HepG2 (cell line): ENCODE results near the gene POU6F2. TPM values are rescaled to one million over a fixed set of nuclear protein-coding genes. Genes with fewer than 3 reads are reported as not detected.

Experiments
- ATAC-seq: fragments of 200-7000 bp; cut with Tn5 transposase; 3 replicates; pipeline ENCODE4 v1.9.1; 2020; ENCODE audit warnings: mild to moderate bottlenecking, moderate library complexity
- BruUV-seq: library from RNA; stranded (reverse); fragments of 400-500 nt; replicated peaks from 2 replicates; lab custom pipeline; 2021; lab: Mats Ljungman, UMichigan
- CTCF ChIA-PET: fragments of 300-600 bp; formaldehyde crosslinking; extraction: SDS; loops from one replicate; lab custom pipeline; 2021; ENCODE audit warnings: low total read pairs, inconsistent platforms, low intra/inter-chr PET ratio; lab: Yijun Ruan, JAX
- POLR2A ChIA-PET: fragments of 350-600 bp; sonication (Branson Sonifier 250); formaldehyde crosslinking; loops from one replicate; lab custom pipeline; 2020; ENCODE audit warnings: antibody characterized with exemption, inconsistent platforms; lab: Yijun Ruan, JAX
- DNase-seq: peaks from one replicate; pipeline ENCODE4 v3.0.0-alpha.2; 2015; ENCODE audit warnings: low spot score
- FAIRE-seq: peaks from 3 replicates; lab custom pipeline; 2011; peaks lifted over from hg19 to GRCh38; lab: Jason Lieb, UNC
- H2AFZ ChIP-seq: one replicate; pipeline ENCODE4 v1.6.1; 2011; ENCODE audit warnings: low read length, inconsistent platforms
- H3K27ac ChIP-seq: fragments of 300-600 bp; 3 replicates; pipeline ENCODE4 v1.8.0; 2011; ENCODE audit warnings: mixed run types, mild to moderate bottlenecking, mixed read lengths, low read length, inconsistent platforms; ENCODE audit not compliant: insufficient read depth; ENCODE audit errors: extremely low read length
- H3K27me3 ChIP-seq, 2 experiments: fragments of 200-600 bp in 1 of 2; 2 replicates in 1 of 2; 3 replicates in 1 of 2; pipeline versions ENCODE4 v1.6.0 to v1.8.0; 2011; ENCODE audit warnings: low read length in 2 of 2, mild to moderate bottlenecking in 2 of 2, moderate library complexity in 2 of 2, inconsistent platforms in 1 of 2; ENCODE audit not compliant: insufficient read depth in 2 of 2, control insufficient read depth in 1 of 2
- H3K36me3 ChIP-seq, 2 experiments: fragments of 200-600 bp in 1 of 2; replicated peaks in 1 of 2; 2 replicates in 1 of 2; 3 replicates in 1 of 2; pipeline versions ENCODE4 v1.5.1 to v1.8.0; 2011; ENCODE audit warnings: low read length in 2 of 2, inconsistent platforms in 1 of 2; ENCODE audit not compliant: insufficient read depth in 2 of 2, control insufficient read depth in 1 of 2
- H3K4me1 ChIP-seq: 2 replicates; pipeline ENCODE4 v1.5.1; 2012; ENCODE audit warnings: low read length, inconsistent platforms; ENCODE audit not compliant: insufficient read depth
- H3K4me2 ChIP-seq: 2 replicates; pipeline ENCODE4 v1.6.0; 2011; ENCODE audit warnings: low read depth, low read length, inconsistent platforms
- H3K4me3 ChIP-seq, 3 experiments: fragments of 200-600 bp in 1 of 3; sonication (generic), shearing (Covaris generic) in 1 of 3; replicated peaks in 1 of 3; 2 replicates each; pipeline ENCODE4 v1.5.1; 2011 to 2016; ENCODE audit warnings: low read length in 3 of 3, inconsistent platforms in 2 of 3, low read depth in 2 of 3, mild to moderate bottlenecking in 2 of 3, control low read depth in 1 of 3, mixed read lengths in 1 of 3; ENCODE audit not compliant: insufficient read depth in 1 of 3
- H3K79me2 ChIP-seq: one replicate; pipeline ENCODE4 v1.6.1; 2011; ENCODE audit warnings: low read length, inconsistent platforms; ENCODE audit not compliant: insufficient read depth
- H3K9ac ChIP-seq: 2 replicates; pipeline ENCODE4 v1.6.0; 2011; ENCODE audit warnings: mild to moderate bottlenecking, low read depth, low read length, inconsistent platforms; ENCODE audit not compliant: insufficient read depth
- H3K9me3 ChIP-seq: 2 replicates; pipeline ENCODE4 v1.5.1; 2012; ENCODE audit warnings: mild to moderate bottlenecking, low read length
- H4K20me1 ChIP-seq: 2 replicates; pipeline ENCODE4 v1.6.0; 2011; ENCODE audit warnings: inconsistent platforms, mild to moderate bottlenecking, low read length, moderate library complexity; ENCODE audit not compliant: insufficient read depth
- CBX5 ChIP-seq: sonication (generic); formaldehyde crosslinking; IDR thresholded peaks from 2 replicates; pipeline ENCODE4 v1.4.0; 2020; ENCODE audit warnings: missing genetic modification reagents, borderline replicate concordance
- MAFK ChIP-seq, 2 experiments: IDR thresholded peaks in 1 of 2; conservative IDR thresholded peaks in 1 of 2; 2 replicates each; pipeline ENCODE4 v1.6.1; 2011; ENCODE audit warnings: improper control_type of control experiment in 2 of 2, low read length in 2 of 2
- ZNF136 ChIP-seq: sonication (generic); formaldehyde crosslinking; IDR thresholded peaks from 2 replicates; pipeline ENCODE4 v1.8.1; 2022; ENCODE audit warnings: low read depth, mild to moderate bottlenecking, moderate library complexity, missing genetic modification reagents
- ZNF780A ChIP-seq: sonication (generic); formaldehyde crosslinking; IDR thresholded peaks from 2 replicates; pipeline ENCODE4 v1.8.0; 2022; ENCODE audit warnings: mild to moderate bottlenecking, missing genetic modification reagents, moderate library complexity
- WGBS: methylation state at CpG from one replicate; pipeline ENCODE4 v1.1.6; 2017; ENCODE audit warnings: low lambda C conversion rate; 5-methylcytosine and 5-hydroxymethylcytosine counted together
- in situ Hi-C: cut with HindIII; loops from 2 replicates; pipeline ENCODE4 v1.10.0; 2017; ENCODE audit warnings: low pct_unique_long_range_greater_than_20kb; ENCODE audit not compliant: extremely low pct_ligation_motif_present
- intact Hi-C: fragments of 100-400 bp; cut with micrococcal nuclease; formaldehyde crosslinking; loops from one replicate; pipeline ENCODE4 v1.10.0; 2022; ENCODE audit not compliant: unreplicated experiment
- polyA plus RNA-seq, 8 experiments: library from polyadenylated mRNA; depleted of rRNA in 3 of 8; stranded (reverse) in 7 of 8; unstranded in 1 of 8; fragments of >200 nt; fragmentation: Illumina TruSeq in 4 of 8; extraction: Trizol in 4 of 8; gene quantifications; 2 replicates each; pipeline versions ENCODE4 v1.2.1 to v1.2.3, GENCODE V29; 2011 to 2016; ENCODE audit warnings: low read depth in 4 of 8, missing spikeins in 1 of 8, mixed read lengths in 1 of 8; ENCODE audit not compliant: insufficient read depth in 1 of 8
- total RNA-seq, 5 experiments: library from RNA; depleted of rRNA; stranded (reverse); fragments of >200 nt; fragmentation: Illumina TruSeq; extraction: Trizol; gene quantifications; 2 replicates each; pipeline ENCODE4 v1.2.3, GENCODE V29; 2016; ENCODE audit warnings: low read depth in 1 of 5
- TF ChIP-seq, protein P1 (sequence below): sonication (generic); formaldehyde crosslinking; IDR thresholded peaks from 2 replicates; pipeline ENCODE4 v1.4.0; 2020; ENCODE audit warnings: missing genetic modification reagents

POU6F2 gene
- total and polyA plus RNA-seq, 2 of the 13 experiments (the other 11 are each of a cell fraction or from before 2014, with no cell fraction given), result not detected

DNA sequence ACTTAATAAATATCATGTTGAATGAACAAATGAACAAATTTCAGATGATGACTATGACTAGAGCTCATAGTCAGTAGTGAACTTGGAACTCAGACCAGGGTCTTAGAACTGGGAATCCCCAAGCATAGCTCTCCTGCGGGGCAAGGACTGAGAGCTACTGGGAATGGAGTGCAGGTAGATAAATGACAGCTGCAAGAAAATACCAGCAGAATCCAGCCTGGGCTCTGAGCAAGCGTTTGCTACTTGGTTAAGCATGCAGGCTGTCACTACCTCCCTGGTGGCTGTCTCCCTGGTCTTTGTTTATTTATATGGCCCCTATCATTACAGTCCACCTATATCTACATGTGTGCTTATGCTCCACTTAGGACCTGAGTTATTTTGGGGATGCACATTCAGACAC lies 208.4 kb downstream of the POU6F2 start:
- H3K9ac ChIP-seq, result no peak overlapping the region
- H3K36me3 ChIP-seq, result no peaks in the 10 kb centered on the region
- no peak overlapping the region for H2AFZ ChIP-seq
- H3K4me2 ChIP-seq, result no peak overlapping the region
- H4K20me1 ChIP-seq, result no peaks in the 10 kb centered on the region
- 0% methylated on average over 2 of the region's 2 CpGs for WGBS
- no peak overlapping the region for H3K4me3 ChIP-seq
- H3K79me2 ChIP-seq, result no peaks in the 10 kb centered on the region
- ATAC-seq (no peak), DNase-seq (no peak), FAIRE-seq (no peak)
- POLR2A ChIA-PET, result no interaction called here
- in situ Hi-C loops, result no loop called here
- no peak overlapping the region for H3K27ac ChIP-seq
- CTCF ChIA-PET, result no interaction called here
- no peaks in the 10 kb centered on the region for H3K4me1 ChIP-seq
- intact Hi-C loops, result no loop called here
- TF ChIP-seq CBX5 (CRISPR knock-in tag) (no peak), ZNF780A (CRISPR knock-in tag) (no peak)
- TF ChIP-seq, protein P1, sequence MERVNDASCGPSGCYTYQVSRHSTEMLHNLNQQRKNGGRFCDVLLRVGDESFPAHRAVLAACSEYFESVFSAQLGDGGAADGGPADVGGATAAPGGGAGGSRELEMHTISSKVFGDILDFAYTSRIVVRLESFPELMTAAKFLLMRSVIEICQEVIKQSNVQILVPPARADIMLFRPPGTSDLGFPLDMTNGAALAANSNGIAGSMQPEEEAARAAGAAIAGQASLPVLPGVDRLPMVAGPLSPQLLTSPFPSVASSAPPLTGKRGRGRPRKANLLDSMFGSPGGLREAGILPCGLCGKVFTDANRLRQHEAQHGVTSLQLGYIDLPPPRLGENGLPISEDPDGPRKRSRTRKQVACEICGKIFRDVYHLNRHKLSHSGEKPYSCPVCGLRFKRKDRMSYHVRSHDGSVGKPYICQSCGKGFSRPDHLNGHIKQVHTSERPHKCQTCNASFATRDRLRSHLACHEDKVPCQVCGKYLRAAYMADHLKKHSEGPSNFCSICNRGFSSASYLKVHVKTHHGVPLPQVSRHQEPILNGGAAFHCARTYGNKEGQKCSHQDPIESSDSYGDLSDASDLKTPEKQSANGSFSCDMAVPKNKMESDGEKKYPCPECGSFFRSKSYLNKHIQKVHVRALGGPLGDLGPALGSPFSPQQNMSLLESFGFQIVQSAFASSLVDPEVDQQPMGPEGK (CRISPR knock-in tag), result no peak
- H3K27me3 ChIP-seq, result peaks cover 1 to 8% of the 10 kb centered on the region in 2 experiments; a peak in 1 of 5 replicates
- no TSS peak for BruUV-seq
- no peaks in the 10 kb centered on the region for H3K9me3 ChIP-seq

DNA sequence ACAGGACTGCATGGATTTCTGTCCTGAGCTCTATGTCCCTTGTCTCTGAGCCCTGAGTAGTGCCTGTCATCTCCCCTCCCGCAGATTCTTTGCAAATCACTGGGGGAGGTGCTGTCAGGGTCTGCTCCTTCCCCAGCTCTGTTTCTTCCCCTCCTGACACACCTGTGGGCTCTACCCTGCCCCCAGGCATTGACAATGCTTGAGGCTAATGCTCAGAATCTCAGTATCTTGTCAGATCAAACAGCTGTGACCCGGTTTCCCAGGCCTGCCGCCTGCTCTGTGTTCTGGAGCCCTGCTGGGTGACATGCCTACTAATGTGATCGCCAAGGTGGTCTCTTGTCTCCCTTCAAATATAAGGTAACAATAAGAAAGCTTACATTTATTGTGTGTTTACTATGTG lies 209.0 kb downstream of the POU6F2 start:
- in situ Hi-C loops, result no loop called here
- POLR2A ChIA-PET, result no interaction called here
- no peak for TF ChIP-seq ZNF136 (CRISPR knock-in tag)
- 0 out of 4 replicates have a peak, but pooled peaks of 1 of the 2 experiments have one; percentile 3 for TF ChIP-seq MAFK (conservative IDR thresholded peaks at IDR 0.05 in 1 of 2, IDR thresholded peaks at IDR 0.05 in 1 of 2; ENCODE audit: low read length in 2 of 2)
- TF ChIP-seq, all 625 proteins: peak for 1

More for the DNA sequence above, 209.0 kb downstream of the POU6F2 start:
- ATAC-seq (no peak), DNase-seq (no peak), FAIRE-seq (no peak)
- H3K79me2 ChIP-seq, result no peaks in the 10 kb centered on the region
- no peaks in the 10 kb centered on the region for H4K20me1 ChIP-seq
- H3K4me1 ChIP-seq, result no peaks in the 10 kb centered on the region
- no peaks in the 10 kb centered on the region for H3K9me3 ChIP-seq
- no peak overlapping the region for H3K4me3 ChIP-seq
- no peak overlapping the region for H3K4me2 ChIP-seq
- intact Hi-C loops, result no loop called here
- no peak overlapping the region for H3K27ac ChIP-seq
- no TSS peak for BruUV-seq
- 0% methylated on average over 2 of the region's 4 CpGs for WGBS
- H3K27me3 ChIP-seq, result peaks cover 1 to 8% of the 10 kb centered on the region in 2 experiments; a peak in 1 of 5 replicates
- H3K36me3 ChIP-seq, result no peaks in the 10 kb centered on the region
- H2AFZ ChIP-seq, result no peak overlapping the region
- H3K9ac ChIP-seq, result no peak overlapping the region
- CTCF ChIA-PET, result no interaction called here
